Coronary artery (tissue), 2 donors: ENCODE measurements around the gene CSTF1.

Experiments used
- DNase-seq: peaks from one replicate; pipeline ENCODE4 v3.0.0-alpha.2; 2017; ENCODE audit warnings: low spot score
- H3K27ac ChIP-seq, 2 donors: fragments of 200-600 bp; sonication (generic); one replicate each; pipeline ENCODE4 v1.5.1; 2016 to 2019
- H3K4me3 ChIP-seq: fragments of 200-600 bp; sonication (generic); 2 replicates; pipeline ENCODE4 v1.5.1; 2016; ENCODE audit warnings: mild to moderate bottlenecking, moderate library complexity
- CTCF ChIP-seq: fragments of 200-600 bp; sonication (generic); IDR thresholded peaks from one replicate; pipeline ENCODE4 v1.5.1; 2019; ENCODE audit warnings: antibody characterized with exemption

CSTF1 gene

DNA sequence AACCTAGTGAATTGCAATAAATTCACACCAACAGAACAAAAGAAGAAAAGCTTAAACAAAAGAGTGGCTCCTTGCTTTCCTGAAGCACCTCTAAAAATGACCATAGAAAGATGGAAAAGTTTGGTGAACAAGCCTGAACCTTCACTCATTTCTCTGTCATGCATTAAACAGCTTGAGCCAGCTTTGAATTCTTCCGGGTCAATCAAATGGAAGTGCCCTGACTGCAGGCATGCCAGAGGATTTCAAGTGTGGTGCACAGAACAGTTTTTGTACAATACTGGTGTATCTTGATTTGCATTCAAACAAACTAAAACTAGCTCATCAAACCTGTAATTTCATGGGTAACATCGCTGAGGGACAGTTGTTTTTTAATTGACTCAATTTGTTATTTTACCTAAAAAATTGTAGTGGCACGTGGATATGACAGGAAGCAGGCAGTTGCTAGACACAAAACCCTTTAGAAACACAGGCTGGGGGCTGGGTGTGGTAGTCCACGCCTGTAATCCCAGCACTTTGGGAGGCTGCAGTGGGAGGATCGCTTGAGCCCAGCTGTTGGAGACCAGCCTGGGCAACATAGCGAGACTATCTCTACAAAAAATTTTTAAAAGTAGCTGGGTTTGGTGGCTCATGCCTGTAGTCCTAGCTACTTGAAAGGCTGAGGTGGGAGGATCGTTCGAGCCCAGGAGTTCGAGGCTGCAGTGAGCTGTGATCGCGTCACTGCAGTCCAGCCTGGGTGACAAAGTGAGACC, 28.7 kb downstream of the CSTF1 start:
- no peak overlapping the region for H3K27ac ChIP-seq
- DNase-seq = no peak
- H3K4me3 ChIP-seq = no peak overlapping the region
- TF ChIP-seq CTCF = no peak

DNA sequence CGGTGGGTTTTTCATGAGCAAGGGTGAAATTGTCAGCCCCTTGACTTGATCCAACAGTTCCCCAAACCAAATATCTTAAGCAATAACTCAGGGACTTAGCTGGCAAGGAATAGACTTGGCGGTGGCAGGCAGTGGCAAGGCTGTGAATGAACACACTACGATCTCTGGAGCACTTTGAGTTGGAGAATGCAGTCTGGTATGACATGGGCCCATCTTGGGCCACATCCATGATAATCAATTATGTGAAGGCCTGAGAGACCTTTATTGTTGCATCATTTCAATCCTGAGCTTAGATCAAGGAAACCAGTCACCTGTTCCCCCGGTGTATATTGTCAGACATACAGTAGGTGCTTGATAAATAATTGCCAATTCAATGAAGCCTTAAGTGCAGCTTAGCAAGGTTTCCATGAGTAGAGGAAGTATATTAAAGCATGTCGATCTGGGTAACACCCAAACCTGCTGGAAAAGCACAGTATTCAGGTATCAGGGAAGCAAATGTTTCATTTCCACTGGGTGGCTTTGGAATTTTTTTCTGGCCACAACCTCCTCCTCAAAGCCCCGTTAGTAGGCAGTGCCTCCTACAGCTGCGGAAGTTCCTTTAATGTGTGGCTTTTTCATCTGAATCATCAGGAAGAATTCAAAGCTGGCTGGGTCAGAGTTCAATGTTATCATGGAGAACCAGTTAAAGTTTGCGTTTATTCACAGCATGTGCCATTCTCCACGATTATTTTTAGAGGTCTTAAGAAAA, 29.8 kb downstream of the CSTF1 start:
- Histone ChIP-seq H3K4me3 (no peak overlapping the region), H3K27ac (peak overlapping the region in 1 of 2 donors; percentile 32)
- no peak for DNase-seq
- no peak for TF ChIP-seq CTCF

DNA sequence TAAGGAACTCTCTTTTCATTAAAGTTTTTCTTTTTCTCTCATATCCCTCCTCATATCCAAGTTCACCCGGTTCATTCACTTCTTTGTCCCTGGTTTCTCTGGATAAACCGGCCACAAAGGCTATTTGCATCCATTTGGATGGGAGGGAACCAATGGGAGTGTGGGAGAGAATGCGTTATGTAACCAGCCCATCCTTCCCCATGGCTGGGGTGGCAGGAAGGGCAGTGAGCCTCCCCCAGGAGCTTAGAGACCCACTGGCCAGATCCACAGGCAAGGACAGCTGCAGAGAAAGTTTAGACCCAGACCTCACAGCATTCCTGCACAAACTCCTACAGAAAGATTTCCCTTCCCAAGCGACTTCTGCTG, 30.4 kb downstream of the CSTF1 start:
- TF ChIP-seq CTCF = no peak
- Histone ChIP-seq H3K27ac (peak overlapping the region in 1 of 2 donors; percentile 13), H3K4me3 (no peak overlapping the region)
- DNase-seq = no peak

DNA sequence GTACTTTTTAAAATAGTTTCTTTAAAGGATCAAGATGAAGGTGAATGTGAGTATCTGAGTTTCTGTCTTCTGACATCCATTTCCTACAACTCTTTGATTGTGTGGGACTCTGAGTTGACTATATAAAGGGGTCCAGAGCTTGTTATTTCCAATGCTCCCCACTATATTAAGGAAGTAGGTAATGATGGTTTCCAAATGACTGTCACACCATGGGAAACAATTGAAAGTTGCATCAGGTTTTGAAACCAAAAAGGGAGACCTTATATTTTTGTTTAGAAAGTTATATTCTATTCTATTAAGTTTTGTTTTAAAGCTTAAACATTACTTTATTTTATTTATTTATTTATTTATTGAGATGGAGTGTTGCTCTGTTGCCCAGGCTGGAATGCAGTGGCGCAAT, 30.8 kb downstream of the CSTF1 start:
- no peak for TF ChIP-seq CTCF
- peak overlapping the region in 1 of 2 donors; percentile 13 for H3K27ac ChIP-seq
- H3K4me3 ChIP-seq = no peak overlapping the region
- no peak for DNase-seq

DNA sequence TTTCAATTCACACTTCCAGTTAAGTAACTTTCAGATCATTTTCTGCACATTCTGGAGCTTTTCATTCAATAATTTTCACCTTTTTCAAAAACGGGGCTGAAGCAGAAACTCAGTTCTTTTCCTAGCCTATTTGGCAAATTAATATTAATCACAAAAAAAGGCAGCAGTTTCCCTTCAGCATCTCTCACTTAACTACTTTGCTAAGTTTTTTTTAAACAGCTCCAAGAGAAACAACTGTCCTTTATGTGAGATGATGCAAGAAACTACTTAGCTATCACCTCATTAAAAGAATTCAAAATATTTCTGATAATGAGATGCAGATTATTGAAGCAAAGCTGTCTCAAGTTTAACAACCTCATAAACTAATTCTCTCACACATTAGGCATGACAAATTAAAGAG, 31.4 kb downstream of the CSTF1 start:
- Histone ChIP-seq H3K4me3 (no peak overlapping the region), H3K27ac (no peak overlapping the region)
- no peak for DNase-seq
- no peak for TF ChIP-seq CTCF

- Histone ChIP-seq H3K27ac (no peak overlapping the region), H3K4me3 (no peak overlapping the region)
- DNase-seq = no peak
- no peak for TF ChIP-seq CTCF
Observed at GRCh38 chr20:56424931-56425330, 32.5 kb downstream of the CSTF1 start.

GRCh38 chr20:56426026-56426425, 33.6 kb downstream of the CSTF1 start:
- no peak for TF ChIP-seq CTCF
- DNase-seq = no peak
- Histone ChIP-seq H3K27ac (no peak overlapping the region), H3K4me3 (no peak overlapping the region)
